Breast epithelium (tissue), 3 donors: ENCODE data around the gene MREG.

Experiments
- POLR2A ChIP-seq: fragments of 450-650 bp; IDR thresholded peaks from one replicate; pipeline ENCODE4 v1.6.1; 2016; ENCODE audit warnings: antibody characterized with exemption, mild to moderate bottlenecking, moderate library complexity
- POLR2AphosphoS5 ChIP-seq, 3 donors: sonication (generic); formaldehyde crosslinking; IDR thresholded peaks; one replicate each; pipeline ENCODE4 v1.6.1; 2017; ENCODE audit warnings: antibody characterized with exemption in 3 of 3
- TF ChIP-seq, protein P1 (sequence below), 3 donors: fragments of 450-650 bp; IDR thresholded peaks; one replicate each; pipeline ENCODE4 v1.5.1; 2016 to 2017; ENCODE audit warnings: antibody characterized with exemption in 3 of 3, mild to moderate bottlenecking in 3 of 3, moderate library complexity in 3 of 3

DNA sequence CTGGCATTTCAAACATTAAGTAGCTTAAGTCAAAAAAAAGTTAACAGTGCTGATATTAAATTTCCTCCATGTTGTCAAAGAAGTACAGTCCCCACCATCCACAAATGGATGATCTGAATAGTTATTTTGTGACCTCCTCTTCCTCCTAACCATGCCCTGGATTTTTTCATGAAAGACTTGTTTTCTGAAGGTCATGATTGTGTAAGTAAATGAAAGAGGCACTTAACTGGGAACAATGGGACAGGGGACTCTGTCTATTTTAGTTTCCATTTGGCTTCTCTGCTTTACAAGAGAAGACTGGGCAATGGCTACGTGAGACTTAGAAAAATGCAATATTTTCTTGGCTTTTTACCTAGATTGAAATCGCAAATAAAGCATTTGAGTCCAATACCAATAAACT is 36.1 kb upstream of the MREG start:
- TF ChIP-seq, protein P1, sequence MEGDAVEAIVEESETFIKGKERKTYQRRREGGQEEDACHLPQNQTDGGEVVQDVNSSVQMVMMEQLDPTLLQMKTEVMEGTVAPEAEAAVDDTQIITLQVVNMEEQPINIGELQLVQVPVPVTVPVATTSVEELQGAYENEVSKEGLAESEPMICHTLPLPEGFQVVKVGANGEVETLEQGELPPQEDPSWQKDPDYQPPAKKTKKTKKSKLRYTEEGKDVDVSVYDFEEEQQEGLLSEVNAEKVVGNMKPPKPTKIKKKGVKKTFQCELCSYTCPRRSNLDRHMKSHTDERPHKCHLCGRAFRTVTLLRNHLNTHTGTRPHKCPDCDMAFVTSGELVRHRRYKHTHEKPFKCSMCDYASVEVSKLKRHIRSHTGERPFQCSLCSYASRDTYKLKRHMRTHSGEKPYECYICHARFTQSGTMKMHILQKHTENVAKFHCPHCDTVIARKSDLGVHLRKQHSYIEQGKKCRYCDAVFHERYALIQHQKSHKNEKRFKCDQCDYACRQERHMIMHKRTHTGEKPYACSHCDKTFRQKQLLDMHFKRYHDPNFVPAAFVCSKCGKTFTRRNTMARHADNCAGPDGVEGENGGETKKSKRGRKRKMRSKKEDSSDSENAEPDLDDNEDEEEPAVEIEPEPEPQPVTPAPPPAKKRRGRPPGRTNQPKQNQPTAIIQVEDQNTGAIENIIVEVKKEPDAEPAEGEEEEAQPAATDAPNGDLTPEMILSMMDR (IDR thresholded peaks at IDR 0.05), result no peak
- TF ChIP-seq POLR2A, result no peak
- TF ChIP-seq POLR2AphosphoS5 (IDR thresholded peaks at IDR 0.05), result no peak
